ENCODE results near the gene SLC45A3. TPM values are rescaled to one million over a fixed set of nuclear protein-coding genes. Genes with fewer than 3 reads are reported as not detected.

Gene SLC45A3
- total RNA-seq, 1 experiment from 2014 or later: 12.3 TPM

DNA sequence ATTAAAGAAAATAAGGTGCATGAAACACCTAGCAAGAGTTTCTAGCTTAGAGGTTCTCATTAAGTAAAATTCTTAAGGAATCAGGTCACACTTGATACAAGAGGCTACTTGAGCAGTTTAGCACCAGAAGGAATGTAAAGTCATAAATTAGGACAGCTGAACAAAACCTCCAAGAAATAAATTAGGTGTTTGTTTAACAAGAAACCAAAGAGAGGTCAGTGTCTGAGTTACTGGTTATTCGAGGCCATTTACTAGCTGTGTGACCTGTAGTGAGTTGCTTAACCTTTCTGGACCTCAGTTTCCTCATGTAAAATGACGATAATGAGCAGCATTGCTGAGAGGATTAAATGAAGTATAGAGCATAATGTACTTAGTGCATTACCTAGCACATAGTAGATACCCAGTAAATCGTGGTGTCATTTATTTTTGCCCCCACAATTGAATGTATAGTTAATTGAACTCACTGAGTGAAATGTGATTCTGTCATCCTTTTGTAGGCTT, 47.6 kb downstream of the SLC45A3 start:
- intact Hi-C loops (cut with micrococcal nuclease): loop anchor here (1.0 to 10.0 kb wide), 3 partner anchors 40 to 358 kb away; no protein-coding TSS in a partner anchor
- no peaks in the 10 kb centered on the region; a peak in 1 of 4 replicates for H3K36me3 ChIP-seq (ENCODE audit: control insufficient read depth in 1 of 2, insufficient read depth in 2 of 2, low read length in 2 of 2)
- H3K27me3 ChIP-seq (ENCODE audit: insufficient read depth, low read length): no peaks in the 10 kb centered on the region
- H3K4me2 ChIP-seq (ENCODE audit: low read length): peak overlapping the region; percentile 75
- ATAC-seq (no peak), DNase-seq (ENCODE audit: low read depth, low spot score) (no peak)
- ChIA-PET CTCF (interaction anchor here (1.0 to 2.8 kb wide), 9 partner anchors 25 to 359 kb away, joined by 3 to 21 read pairs (median 6); no protein-coding TSS in a partner anchor), POLR2A (interaction anchor here (0.7 to 2.0 kb wide), 12 partner anchors 9 to 116 kb away, joined by 3 to 6 read pairs (median 4); no protein-coding TSS in a partner anchor), RAD21 (ENCODE audit: low non-redundant PET in 1 of 2, low total read pairs in 2 of 2, uncharacterized antibody in 2 of 2, unreplicated experiment in 2 of 2) (interaction anchor here in 1 of 2 experiments (1.3 to 1.7 kb wide), 2 partner anchors 25 to 41 kb away, joined by 4 read pairs; no protein-coding TSS in a partner anchor)
- H2AFZ ChIP-seq (ENCODE audit: low read depth, low read length, poor library complexity, severe bottlenecking): no peak overlapping the region
- peaks cover 34% of the 10 kb centered on the region for H3K79me2 ChIP-seq (ENCODE audit: insufficient read depth, low read length)
- H3K4me1 ChIP-seq (ENCODE audit: control insufficient read depth in 1 of 2, insufficient read depth in 2 of 2, low read length in 2 of 2): peaks cover 14 to 16% of the 10 kb centered on the region in 2 experiments; a peak in 3 of 4 replicates
- no TSS peak for BruUV-seq (replicated peaks)
- H4K20me1 ChIP-seq (ENCODE audit: insufficient read depth): no peaks in the 10 kb centered on the region
- H3K9me3 ChIP-seq (ENCODE audit: control insufficient read depth in 1 of 2, insufficient read depth in 1 of 2, low read depth in 1 of 2, low read length in 2 of 2): no peaks in the 10 kb centered on the region
- H3K4me3 ChIP-seq (replicated peaks in 1 of 2; ENCODE audit: low read depth in 1 of 2, low read length in 2 of 2): peak overlapping the region; percentile 65 to 88
- peak overlapping the region; percentile 73 for H3K9ac ChIP-seq (ENCODE audit: low read length)
- no peaks in the 10 kb centered on the region for H3K9me2 ChIP-seq (ENCODE audit: insufficient read depth)
- TF ChIP-seq YY1 (IDR thresholded peaks at IDR 0.05; ENCODE audit: extremely low read depth, insufficient replicate concordance, low read depth, low read length) (no peak), SP1 (IDR thresholded peaks at IDR 0.05; ENCODE audit: low read depth) (no peak), REST (IDR thresholded peaks at IDR 0.05; ENCODE audit: low read depth) (no peak), ZFX (IDR thresholded peaks at IDR 0.05) (no peak), ELF1 (IDR thresholded peaks at IDR 0.05; ENCODE audit: borderline replicate concordance, low read depth) (no peak), ZBTB33 (IDR thresholded peaks at IDR 0.05; ENCODE audit: extremely low read depth, insufficient replicate concordance, low read length) (no peak), POLR2A (IDR thresholded peaks at IDR 0.05; ENCODE audit: borderline replicate concordance, extremely low read depth, insufficient read depth, insufficient read length) (no peak), CBX3 (IDR thresholded peaks at IDR 0.05; ENCODE audit: low read depth) (no peak), POLR2AphosphoS5 (IDR thresholded peaks at IDR 0.05; ENCODE audit: low read depth, low read length) (no peak), ZNF274 (IDR thresholded peaks at IDR 0.05; ENCODE audit: low read depth, low read length) (no peak), EZH2 (IDR thresholded peaks at IDR 0.05) (no peak)
- TF ChIP-seq, protein P1, sequence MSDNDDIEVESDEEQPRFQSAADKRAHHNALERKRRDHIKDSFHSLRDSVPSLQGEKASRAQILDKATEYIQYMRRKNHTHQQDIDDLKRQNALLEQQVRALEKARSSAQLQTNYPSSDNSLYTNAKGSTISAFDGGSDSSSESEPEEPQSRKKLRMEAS (IDR thresholded peaks at IDR 0.05): no peak
- H3K27ac ChIP-seq (ENCODE audit: low read depth, low read length): peak overlapping the region; percentile 96; the same call in 1 of the 2 replicates
